ENCODE data around the gene ESPL1.

ESPL1 gene

DNA sequence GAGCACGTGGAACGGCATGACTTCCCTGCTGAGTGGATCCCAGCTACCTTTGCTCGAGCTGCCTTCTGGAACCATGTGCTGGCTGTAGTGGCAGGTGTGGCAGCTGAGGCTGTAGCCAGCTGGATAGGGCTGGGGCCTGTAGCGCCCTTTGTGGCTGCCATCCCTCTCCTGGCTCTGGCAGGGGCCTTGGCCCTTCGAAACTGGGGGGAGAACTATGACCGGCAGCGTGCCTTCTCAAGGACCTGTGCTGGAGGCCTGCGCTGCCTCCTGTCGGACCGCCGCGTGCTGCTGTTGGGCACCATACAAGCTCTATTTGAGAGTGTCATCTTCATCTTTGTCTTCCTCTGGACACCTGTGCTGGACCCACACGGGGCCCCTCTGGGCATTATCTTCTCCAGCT lies 14.8 kb upstream of the ESPL1 start:
- H3K36me3 ChIP-seq: no peaks in the 10 kb centered on the region
- DNase-seq: no peak
- no peaks in the 10 kb centered on the region; the same call in 1 of the 2 replicates for H3K4me1 ChIP-seq
- no peaks in the 10 kb centered on the region for H3K27me3 ChIP-seq
- no peaks in the 10 kb centered on the region for H3K9me3 ChIP-seq
- no peak overlapping the region for H3K4me3 ChIP-seq (ENCODE audit: low read depth, low read length)
- no peak for TF ChIP-seq CTCF (IDR thresholded peaks at IDR 0.05; ENCODE audit: low read depth, low read length)

GRCh38 chr12:53254816-53255545 lies 13.1 kb upstream of the ESPL1 start:
- DNase-seq: no peak
- H3K4me1 ChIP-seq: no peaks in the 10 kb centered on the region; the same call in 1 of the 2 replicates
- H3K4me3 ChIP-seq (ENCODE audit: low read depth, low read length): no peak overlapping the region
- H3K36me3 ChIP-seq: no peaks in the 10 kb centered on the region
- H3K9me3 ChIP-seq: no peaks in the 10 kb centered on the region
- no peaks in the 10 kb centered on the region for H3K27me3 ChIP-seq
- TF ChIP-seq CTCF (IDR thresholded peaks at IDR 0.05; ENCODE audit: low read depth, low read length): no peak

DNA sequence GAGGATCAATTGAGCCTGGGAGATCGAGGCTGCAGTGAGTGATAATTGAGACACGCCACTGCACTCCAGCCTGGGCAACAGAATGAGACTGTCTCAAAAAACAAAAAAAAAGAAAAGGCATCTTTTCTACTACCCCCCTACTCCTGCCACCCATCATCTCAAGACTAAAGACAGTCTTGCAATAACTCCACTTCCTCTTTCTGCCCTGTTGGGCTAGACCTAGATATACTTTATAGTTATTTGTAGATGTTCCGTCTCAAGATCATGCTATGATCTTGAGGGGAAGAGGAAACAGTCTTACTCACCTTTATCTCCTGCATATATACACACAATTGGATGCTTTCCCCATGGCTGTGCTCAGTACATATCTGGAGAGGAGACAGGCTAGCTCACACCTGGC lies 12.1 kb upstream of the ESPL1 start:
- no peaks in the 10 kb centered on the region for H3K9me3 ChIP-seq
- H3K36me3 ChIP-seq: no peaks in the 10 kb centered on the region
- H3K4me3 ChIP-seq (ENCODE audit: low read depth, low read length): no peak overlapping the region
- H3K4me1 ChIP-seq: no peaks in the 10 kb centered on the region; the same call in 1 of the 2 replicates
- DNase-seq: no peak
- no peaks in the 10 kb centered on the region for H3K27me3 ChIP-seq
- no peak for TF ChIP-seq CTCF (IDR thresholded peaks at IDR 0.05; ENCODE audit: low read depth, low read length)

GRCh38 chr12:53258541-53259539 lies 9.3 kb upstream of the ESPL1 start:
- no peak for DNase-seq
- H3K4me3 ChIP-seq (ENCODE audit: low read depth, low read length): no peak overlapping the region
- H3K36me3 ChIP-seq: no peaks in the 10 kb centered on the region
- no peaks in the 10 kb centered on the region for H3K4me1 ChIP-seq
- no peaks in the 10 kb centered on the region for H3K27me3 ChIP-seq
- H3K9me3 ChIP-seq: no peaks in the 10 kb centered on the region
- TF ChIP-seq CTCF (IDR thresholded peaks at IDR 0.05; ENCODE audit: low read depth, low read length): no peak

DNA sequence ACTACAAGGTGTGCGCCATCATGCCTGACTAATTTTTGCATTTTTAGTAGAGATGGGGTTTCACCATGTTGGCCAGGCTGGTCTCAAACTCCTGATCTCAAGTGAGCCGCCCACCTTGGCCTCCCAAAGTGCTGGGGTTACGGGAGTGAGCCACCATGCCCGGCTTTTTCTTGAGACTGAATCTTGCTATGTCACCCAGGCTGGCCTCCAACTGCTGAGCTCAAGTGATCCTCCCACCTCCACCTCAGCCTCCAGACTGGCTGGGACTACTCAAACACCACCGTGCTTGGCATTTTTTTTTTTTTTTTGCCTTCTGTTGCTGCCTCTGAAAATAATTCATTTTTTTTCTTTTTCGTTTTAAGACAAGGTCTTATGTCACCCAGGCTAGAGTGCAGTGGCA lies 8.2 kb upstream of the ESPL1 start:
- Histone ChIP-seq H3K4me3 (ENCODE audit: low read depth, low read length) (no peak overlapping the region), H3K9me3 (no peaks in the 10 kb centered on the region), H3K4me1 (no peaks in the 10 kb centered on the region), H3K36me3 (no peaks in the 10 kb centered on the region), H3K27me3 (no peaks in the 10 kb centered on the region)
- no peak for TF ChIP-seq CTCF (IDR thresholded peaks at IDR 0.05; ENCODE audit: low read depth, low read length)
- no peak for DNase-seq
